ENCODE measurements around the gene ABCB6.

ABCB6 gene

DNA sequence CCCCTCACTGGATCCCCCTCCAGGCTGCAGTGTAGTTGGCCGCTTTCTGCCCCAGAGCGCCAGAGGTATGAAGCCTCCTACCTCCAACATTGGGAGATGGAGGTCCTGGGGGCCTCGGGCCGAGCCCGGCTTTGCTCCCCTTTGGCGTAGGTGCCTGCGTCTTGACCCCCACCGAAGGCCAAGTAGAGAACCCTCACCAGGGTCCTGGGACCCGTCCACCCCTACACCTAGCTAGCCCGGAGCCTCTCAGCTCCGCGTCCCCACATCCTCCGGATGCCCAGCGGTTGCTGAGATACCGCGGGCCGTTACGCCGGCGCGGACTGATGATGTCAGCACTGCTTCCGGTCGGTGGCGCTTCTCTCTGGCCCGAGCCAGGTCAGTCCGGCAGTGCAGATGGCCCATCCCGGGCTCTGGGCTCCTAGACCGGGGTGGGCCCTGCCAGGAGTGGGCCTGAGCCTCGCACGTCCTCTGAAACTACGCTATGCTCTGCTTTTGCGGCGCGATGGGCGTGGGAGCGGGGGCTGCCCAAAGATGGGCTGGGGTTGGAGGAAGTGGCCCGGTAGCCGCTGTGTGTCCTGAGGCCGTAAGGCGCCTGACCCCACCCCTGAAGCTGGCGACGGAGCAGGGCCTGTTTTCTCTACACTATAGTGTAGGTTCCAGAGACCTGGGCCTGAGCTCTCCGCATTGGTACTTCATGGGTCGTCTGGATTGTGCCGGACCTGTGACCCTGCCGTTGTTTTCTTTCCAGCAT lies 26.6 kb upstream of the ABCB6 start, which contains the start of the genes GLB1L and STK16:
GLB1L (minus strand) TSS at position 297 of the 751 bp plus-strand sequence. CDS start 1,871 bp downstream, outside the sequence.
STK16 (plus strand) TSS at position 332 of the 751 bp plus-strand sequence. CDS start 521 bp downstream, outside the sequence.
- peak; percentile 60 for DNase-seq (ENCODE audit: low read depth)

- no peak for DNase-seq (ENCODE audit: low read depth)
Measured at GRCh38 chr2:219244789-219245147, 26.0 kb upstream of the ABCB6 start.

- DNase-seq (ENCODE audit: low read depth): no peak
Measured at GRCh38 chr2:219243291-219243761, 24.6 kb upstream of the ABCB6 start.

GRCh38 chr2:219234331-219234730 lies 15.6 kb upstream of the ABCB6 start:
- no peak for DNase-seq (ENCODE audit: low read depth)

DNA sequence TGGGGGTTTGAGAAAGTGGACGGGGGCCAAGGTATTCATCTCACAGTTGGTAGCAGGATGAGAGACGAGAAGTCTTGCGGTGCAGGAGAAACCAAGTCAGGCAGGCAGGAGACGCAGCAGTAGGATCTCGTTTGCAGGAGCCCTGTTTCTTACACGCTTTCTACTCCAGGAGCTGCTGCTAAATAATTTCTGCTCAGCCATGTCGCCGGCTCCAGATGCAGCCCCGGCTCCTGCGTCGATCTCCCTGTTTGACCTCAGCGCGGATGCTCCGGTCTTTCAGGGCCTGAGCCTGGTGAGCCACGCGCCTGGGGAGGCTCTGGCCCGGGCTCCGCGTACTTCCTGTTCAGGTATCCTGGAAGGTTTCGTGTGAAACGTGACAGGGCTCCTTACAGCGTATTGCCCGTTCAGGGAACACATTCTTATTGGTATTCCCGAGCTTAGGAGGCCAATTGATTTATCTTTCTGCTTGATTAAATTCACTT lies 11.3 kb upstream of the ABCB6 start:
- no peak for DNase-seq (ENCODE audit: low read depth)

DNA sequence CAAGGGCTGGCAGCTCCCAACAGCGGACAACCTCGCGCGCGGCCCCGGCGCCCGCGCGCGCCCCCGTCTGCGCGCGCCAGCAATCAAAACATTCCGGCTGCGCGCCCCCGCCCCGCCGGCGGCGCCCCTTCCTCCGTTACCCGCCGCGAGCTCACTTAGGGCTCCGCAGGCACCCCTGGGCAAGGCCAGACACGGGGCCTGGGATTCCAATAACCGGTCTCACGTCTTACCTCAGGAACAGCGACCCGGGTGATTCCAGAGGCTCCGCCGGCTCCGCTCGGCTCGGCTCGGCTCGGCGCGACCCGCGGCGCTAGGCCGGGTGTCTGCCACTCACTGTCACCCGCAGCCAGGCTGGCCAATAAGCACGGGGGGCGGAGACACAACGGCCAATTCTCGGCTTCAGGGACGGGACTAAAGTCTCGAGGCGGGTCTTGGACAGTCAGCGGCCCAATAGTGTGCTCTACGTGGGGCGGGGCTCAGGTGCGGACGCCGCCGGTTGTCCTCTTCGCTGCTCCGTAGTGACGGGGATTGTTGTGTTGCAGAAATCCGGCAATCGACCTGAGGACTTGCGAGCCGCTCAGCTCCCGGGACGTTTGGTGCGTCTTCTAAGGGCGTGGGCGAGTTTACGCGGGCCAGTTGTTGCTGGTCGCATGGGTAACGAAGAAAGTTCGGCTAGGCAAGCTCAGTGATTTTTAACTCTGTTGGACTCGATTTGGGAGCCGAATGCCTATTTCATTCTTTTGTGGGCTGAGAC lies 10.7 kb upstream of the ABCB6 start, which contains the start of the genes ANKZF1 and ATG9A:
ANKZF1 (plus strand) TSS at position 502 of the 754 bp plus-strand sequence. CDS start 452 bp downstream, outside the sequence.
ATG9A (minus strand) TSS at position 332 of the 754 bp plus-strand sequence. CDS start 1,612 bp downstream, outside the sequence.
- DNase-seq (ENCODE audit: low read depth): peak; percentile 74

- no peak for DNase-seq (ENCODE audit: low read depth)
Measured at GRCh38 chr2:219228911-219229304, 10.2 kb upstream of the ABCB6 start.

DNA sequence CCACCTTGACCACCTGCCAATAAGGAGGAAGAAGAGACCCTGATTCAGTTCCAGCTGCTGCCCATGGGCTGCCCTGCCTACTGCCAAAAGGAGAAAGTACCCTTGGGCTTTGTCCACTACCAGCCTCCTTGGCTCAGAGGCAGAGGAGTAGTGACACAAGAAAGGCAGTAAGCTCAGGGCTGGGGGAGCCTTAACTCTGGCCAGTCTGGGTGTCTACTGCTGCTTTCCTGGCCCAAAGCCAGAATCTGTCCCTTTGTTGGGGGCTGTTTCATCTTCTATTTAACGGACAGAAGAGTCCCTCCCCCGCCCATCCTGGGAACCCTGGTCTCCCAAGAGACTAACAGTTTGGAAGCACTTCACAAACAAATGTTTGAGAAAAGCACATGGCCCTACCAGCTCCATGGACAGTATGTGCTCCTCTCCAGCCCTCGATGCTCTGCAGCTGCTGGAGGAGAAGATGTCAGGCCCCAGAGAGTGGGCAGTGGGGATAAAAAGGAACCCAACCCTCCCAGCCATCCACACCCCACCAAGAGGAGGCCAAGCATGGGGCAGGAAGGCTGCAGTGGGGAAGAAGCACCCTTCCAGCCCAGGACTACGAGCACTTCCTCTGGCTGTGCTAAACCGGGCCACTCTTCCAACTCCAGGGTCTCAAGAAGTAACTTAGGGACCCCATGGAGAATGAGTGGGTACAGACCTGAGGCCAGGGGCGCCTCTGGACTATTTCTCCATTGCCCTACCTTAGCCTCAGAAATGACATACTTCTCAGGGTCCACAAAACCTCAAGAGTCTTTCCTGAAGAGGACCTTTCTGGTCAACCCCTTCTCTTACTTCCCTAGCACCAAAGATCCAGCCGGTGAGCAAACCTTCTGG lies 9.5 kb upstream of the ABCB6 start:
- DNase-seq (ENCODE audit: low read depth): no peak

DNA sequence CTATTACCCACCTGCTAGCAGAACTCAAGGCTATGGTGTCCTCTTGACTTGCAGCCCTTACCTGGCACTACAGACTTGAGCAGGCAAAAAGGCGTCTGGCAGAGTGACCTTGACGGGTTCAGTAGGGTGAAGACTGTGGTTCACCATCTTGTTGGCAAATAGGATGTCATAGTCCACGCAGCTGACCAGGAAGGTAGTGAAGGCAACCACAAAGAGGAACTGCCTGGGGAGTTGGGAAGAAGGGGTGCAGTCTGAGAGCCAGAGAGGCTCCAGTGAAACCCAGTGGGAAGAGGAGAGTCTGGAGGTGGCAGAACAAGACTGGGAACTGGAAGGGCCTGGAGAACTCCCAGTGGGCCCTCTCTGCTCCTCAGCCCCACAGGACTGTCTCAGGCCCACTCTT lies 6.6 kb upstream of the ABCB6 start:
- DNase-seq (ENCODE audit: low read depth): no peak

GRCh38 chr2:219223831-219224610 lies 5.3 kb upstream of the ABCB6 start:
- DNase-seq (ENCODE audit: low read depth): no peak

GRCh38 chr2:219221957-219222518 lies 3.3 kb upstream of the ABCB6 start:
- DNase-seq (ENCODE audit: low read depth): no peak

GRCh38 chr2:219220652-219221402 lies 2.1 kb upstream of the ABCB6 start:
- DNase-seq (ENCODE audit: low read depth): no peak

GRCh38 chr2:219219784-219220532 lies 1.2 kb upstream of the ABCB6 start:
- no peak for DNase-seq (ENCODE audit: low read depth)

DNA sequence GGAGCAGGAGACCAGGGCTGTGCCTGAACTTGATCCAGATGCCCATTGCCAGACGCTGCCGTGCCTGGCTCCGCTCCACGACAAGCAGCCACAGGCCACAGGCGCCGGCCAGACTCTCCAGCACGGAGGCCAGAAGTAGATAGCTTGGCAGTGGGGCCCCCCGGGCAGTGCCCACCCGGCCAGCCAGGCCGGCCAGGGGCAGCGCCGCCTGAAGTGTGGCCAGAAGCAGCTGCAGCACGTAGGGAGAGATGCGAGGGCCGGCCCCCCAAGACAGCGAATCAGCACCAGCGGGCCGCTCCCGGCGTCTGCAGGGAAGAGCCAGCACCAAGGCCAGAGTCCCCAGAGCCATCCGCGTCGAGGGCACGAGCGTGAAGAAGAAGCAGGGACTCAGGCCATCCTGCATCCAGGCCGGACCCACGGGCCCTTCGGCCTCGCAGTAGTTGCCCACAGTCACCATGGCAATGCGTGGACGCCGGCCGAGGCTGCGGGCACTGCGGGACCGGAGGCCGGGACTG lies 484 bp downstream of the ABCB6 start:
- DNase-seq (ENCODE audit: low read depth): peak; percentile 29

GRCh38 chr2:219216535-219216915 lies 2.2 kb downstream of the ABCB6 start:
- DNase-seq (ENCODE audit: low read depth): no peak

DNA sequence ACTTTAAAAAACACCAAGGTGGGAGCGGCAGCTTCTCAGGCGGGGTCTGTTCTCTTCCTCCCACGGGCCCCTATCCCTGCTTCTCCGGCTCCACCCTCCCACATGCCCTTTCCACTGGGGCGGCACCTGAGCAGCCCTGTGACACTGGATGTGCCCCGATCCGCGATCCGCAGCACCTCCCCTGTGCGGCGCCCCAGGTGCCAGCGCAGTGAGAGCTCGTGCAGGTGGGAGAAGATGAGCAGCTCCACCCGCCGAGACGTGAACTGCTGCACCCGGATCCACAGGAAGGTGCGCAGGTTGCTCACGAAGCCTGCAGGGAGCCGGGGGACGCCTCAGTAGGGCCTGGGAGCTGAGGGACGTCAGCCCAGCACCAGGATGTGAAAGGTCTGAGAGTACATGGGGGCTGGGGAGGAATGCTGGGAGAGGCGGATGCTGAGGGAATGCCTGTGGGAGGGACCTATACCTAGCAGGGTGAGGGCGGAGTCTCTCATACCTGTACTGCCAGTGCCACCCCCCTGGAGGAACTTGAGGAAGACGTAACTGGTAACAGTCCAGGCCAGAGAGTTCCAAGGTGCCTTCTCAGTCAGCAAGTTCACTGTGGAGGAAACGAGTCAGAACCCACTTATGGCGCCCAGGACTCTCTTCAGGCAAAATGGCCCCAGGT lies 2.8 kb downstream of the ABCB6 start:
- DNase-seq (ENCODE audit: low read depth): no peak

GRCh38 chr2:219214786-219215185 lies 4.0 kb downstream of the ABCB6 start:
- DNase-seq (ENCODE audit: low read depth): no peak

DNA sequence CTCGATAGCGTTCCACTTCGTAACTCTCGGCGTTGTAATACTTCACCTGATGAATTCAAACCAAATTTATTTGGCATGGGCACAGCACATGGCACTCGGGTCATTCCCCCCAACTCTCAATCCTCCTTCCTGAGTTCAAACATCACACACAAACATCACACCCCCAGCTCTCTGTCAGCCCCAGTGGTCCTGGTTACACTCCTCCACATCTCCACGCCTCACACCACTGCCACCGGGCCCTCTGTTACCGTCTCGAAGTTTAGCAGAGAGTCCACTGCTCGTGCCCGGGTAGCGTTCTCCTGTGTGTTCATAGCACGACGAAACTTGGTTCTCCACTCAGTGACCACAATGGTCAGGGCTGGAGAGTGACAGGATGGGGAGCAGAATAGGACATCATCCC lies 4.6 kb downstream of the ABCB6 start:
- DNase-seq (ENCODE audit: low read depth): no peak

Data from HS-27A (cell line).